GM21367 (cell line): ENCODE measurements around the gene KIFBP.
"Not testable (repeated sequence)": the region's sequence is repeated elsewhere in the genome, so short reads cannot be mapped to it uniquely, and the experiment has no call there.

Source experiments
- ATAC-seq: cut with Tn5 transposase; IDR thresholded peaks from one replicate; pipeline ENCODE4 v1.9.1; 2021; ENCODE audit not compliant: unreplicated experiment

Gene KIFBP

GRCh38 chr10:68992636-68993440 lies 4.2 kb downstream of the KIFBP start:
- no peak for ATAC-seq

- ATAC-seq, result no peak
Observed at GRCh38 chr10:68997211-68997610, 8.6 kb downstream of the KIFBP start.

GRCh38 chr10:69004821-69005220 lies 16.2 kb downstream of the KIFBP start:
- no peak for ATAC-seq

- no peak for ATAC-seq
Observed at GRCh38 chr10:69005704-69006485, 17.3 kb downstream of the KIFBP start.

GRCh38 chr10:69007260-69007659 lies 18.7 kb downstream of the KIFBP start:
- no peak for ATAC-seq

- ATAC-seq, result no peak
Observed at GRCh38 chr10:69009360-69009759, 20.8 kb downstream of the KIFBP start.

- no peak for ATAC-seq
Observed at GRCh38 chr10:69010151-69010640, 21.6 kb downstream of the KIFBP start.

- not testable (repeated sequence) for ATAC-seq
Observed at GRCh38 chr10:69012778-69013177, 24.2 kb downstream of the KIFBP start.

- ATAC-seq, result no peak
Observed at GRCh38 chr10:69014171-69014570, 25.6 kb downstream of the KIFBP start.

- ATAC-seq, result no peak
Observed at GRCh38 chr10:69018613-69019012, 30.0 kb downstream of the KIFBP start.

GRCh38 chr10:69022611-69023010 lies 34.0 kb downstream of the KIFBP start:
- no peak for ATAC-seq

GRCh38 chr10:69025370-69025896 lies 36.8 kb downstream of the KIFBP start:
- ATAC-seq, result no peak

GRCh38 chr10:69033256-69033655 lies 44.7 kb downstream of the KIFBP start:
- ATAC-seq, result no peak

- no peak for ATAC-seq
Observed at GRCh38 chr10:69037489-69037888, 48.9 kb downstream of the KIFBP start.

GRCh38 chr10:69040904-69041303 lies 52.3 kb downstream of the KIFBP start:
- ATAC-seq, result not testable (repeated sequence)

GRCh38 chr10:69042417-69042816 lies 53.8 kb downstream of the KIFBP start:
- ATAC-seq, result no peak

- ATAC-seq, result no peak
Observed at GRCh38 chr10:69042838-69043237, 54.2 kb downstream of the KIFBP start.

GRCh38 chr10:69043931-69044531 lies 55.4 kb downstream of the KIFBP start:
- ATAC-seq, result peak; percentile 35

GRCh38 chr10:69044546-69044945 lies 55.9 kb downstream of the KIFBP start:
- peak; percentile 10 for ATAC-seq

GRCh38 chr10:69045441-69046300 lies 57.1 kb downstream of the KIFBP start:
- peak; percentile 73 for ATAC-seq
